ENCODE results near the gene ABCC10.
"Not testable (repeated sequence)": the region's sequence is repeated elsewhere in the genome, so short reads cannot be mapped to it uniquely, and the experiment has no call there.

The ABCC10 gene

DNA sequence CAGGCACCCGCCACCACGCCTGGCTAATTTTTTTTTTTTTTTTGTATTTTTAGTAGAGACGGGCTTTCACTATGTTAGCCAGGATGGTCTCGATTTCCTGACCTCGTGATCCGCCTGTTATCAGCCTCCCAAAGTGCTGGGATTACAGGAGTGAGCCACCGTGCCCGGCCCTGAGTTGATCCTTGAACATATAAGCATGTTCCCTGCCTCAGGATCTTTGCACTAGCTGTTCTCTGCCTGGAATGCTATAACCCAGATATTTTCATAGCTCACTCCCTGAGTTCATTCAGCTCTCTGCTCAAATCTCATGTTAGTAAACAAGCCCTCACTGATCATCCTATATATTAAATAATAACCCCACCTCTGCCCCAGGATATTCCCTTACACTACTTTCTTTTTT is 37.0 kb downstream of the ABCC10 start:
- H3K4me3 ChIP-seq (ENCODE audit: low read depth, low read length): no peak overlapping the region
- no peak for DNase-seq (ENCODE audit: low read depth)

- no peak for DNase-seq (ENCODE audit: low read depth)
- H3K4me3 ChIP-seq (ENCODE audit: low read depth, low read length): no peak overlapping the region
Measured at GRCh38 chr6:43465948-43466347, 38.6 kb downstream of the ABCC10 start.

DNA sequence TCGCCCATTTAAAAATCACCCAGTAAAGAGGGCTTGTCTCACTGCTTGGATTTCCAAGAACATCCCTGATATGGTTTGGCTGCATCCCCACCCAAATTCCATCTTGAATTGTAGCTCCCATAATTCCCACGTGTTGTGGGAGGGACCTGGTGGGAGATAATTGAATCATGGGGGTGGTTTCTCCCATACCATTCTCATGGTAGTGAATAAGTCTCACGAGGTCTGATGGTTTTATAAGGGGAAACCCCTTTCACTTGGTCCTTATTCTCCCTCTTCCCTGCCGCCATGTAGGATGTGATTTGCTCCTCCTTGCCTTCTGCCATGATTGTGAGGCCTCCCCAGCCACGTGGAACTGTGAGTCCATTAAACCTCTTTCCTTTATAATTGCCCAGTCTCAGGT is 39.9 kb downstream of the ABCC10 start:
- H3K4me3 ChIP-seq (ENCODE audit: low read depth, low read length); DNase-seq (ENCODE audit: low read depth): not testable (repeated sequence)

DNA sequence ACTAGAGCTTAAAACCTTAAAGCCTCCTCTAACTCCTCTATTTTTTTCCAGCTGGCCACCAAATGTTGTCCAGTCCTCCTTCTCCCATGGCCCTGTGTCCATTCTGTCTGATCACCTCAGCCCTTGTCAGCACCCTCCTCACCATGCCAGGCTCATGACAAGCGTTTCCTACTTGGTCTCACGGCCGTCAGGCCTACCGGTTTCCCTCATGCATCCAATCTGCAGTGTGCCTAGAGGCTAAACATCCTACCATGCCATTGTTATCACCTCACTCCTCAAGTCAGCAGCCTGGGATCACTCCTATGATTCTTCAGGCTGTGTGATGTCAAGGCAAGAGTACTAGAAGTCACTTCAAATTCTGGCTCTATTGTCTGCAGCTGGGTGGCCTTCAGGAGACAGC is 40.4 kb downstream of the ABCC10 start:
- no peak overlapping the region for H3K4me3 ChIP-seq (ENCODE audit: low read depth, low read length)
- DNase-seq (ENCODE audit: low read depth): no peak

DNA sequence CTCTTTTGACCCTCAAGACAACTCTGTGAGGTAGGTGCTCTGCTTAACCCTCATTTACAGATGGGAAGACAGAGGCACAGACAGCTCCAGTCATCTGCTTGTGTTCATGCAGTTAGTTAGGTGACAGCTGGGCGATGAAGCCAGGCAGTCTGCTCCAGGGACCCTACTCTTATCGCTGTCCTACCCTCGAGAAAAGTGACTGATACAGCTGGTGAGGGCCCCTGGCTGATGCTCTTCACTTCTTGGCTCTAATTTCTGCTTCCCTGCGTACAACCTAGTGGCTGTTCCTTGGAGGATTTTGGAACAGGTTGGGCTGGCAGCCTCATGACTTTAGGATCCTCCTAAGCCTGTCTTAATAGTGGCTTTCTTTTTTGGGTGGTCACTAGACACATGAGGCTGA is 40.9 kb downstream of the ABCC10 start:
- no peak overlapping the region for H3K4me3 ChIP-seq (ENCODE audit: low read depth, low read length)
- DNase-seq (ENCODE audit: low read depth): no peak

GRCh38 chr6:43468748-43469681 is 41.7 kb downstream of the ABCC10 start:
- DNase-seq (ENCODE audit: low read depth): no peak
- H3K4me3 ChIP-seq (ENCODE audit: low read depth, low read length): no peak overlapping the region

DNA sequence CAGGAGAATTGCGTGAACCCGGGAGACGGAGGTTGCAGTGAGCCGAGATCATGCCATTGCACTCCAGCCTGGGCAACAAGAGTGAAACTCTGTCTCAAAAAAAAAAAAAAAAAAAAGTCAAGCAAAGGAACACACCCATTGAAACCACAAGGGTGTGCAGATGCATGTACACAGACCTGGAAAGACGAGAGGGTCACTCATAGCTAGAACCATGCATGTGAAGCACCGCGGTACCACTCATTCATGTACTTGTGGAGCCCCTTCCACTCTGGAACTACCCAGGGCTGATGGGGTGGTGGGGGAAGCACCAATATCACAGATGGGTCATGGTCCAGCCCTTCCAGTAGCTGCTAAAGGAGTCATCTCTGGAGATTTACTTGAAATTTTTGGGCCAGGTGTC is 42.6 kb downstream of the ABCC10 start:
- no peak for DNase-seq (ENCODE audit: low read depth)

GRCh38 chr6:43471399-43471798 is 44.1 kb downstream of the ABCC10 start:
- H3K4me3 ChIP-seq (ENCODE audit: low read depth, low read length): no peak overlapping the region
- DNase-seq (ENCODE audit: low read depth): no peak

More for the DNA sequence above, 42.6 kb downstream of the ABCC10 start:
- no peak overlapping the region for H3K4me3 ChIP-seq (ENCODE audit: low read depth, low read length)

GRCh38 chr6:43472515-43472914 is 45.2 kb downstream of the ABCC10 start:
- DNase-seq (ENCODE audit: low read depth): no peak
- H3K4me3 ChIP-seq (ENCODE audit: low read depth, low read length): no peak overlapping the region

GRCh38 chr6:43475516-43475915 is 48.2 kb downstream of the ABCC10 start:
- DNase-seq (ENCODE audit: low read depth): no peak
- H3K4me3 ChIP-seq (ENCODE audit: low read depth, low read length): no peak overlapping the region

DNA sequence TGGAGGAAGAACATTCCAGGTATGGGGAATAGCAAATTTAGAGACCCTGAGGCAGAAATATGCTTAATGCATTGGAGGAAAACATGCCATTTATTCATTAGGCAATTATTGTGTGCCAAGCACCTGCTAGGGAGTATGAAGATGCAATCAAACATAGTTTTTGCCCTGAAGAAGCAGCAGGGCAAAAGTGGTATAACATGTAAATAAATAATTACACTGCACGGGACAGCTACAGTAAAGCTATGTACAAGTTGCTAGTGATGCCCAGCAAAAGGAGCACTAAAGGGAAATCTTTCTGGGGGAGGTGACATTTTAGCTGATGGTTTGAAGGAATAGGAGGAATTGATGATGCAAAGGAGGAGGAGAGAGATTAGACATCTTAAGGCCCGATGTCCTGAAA is 49.4 kb downstream of the ABCC10 start:
- no peak for DNase-seq (ENCODE audit: low read depth)
- H3K4me3 ChIP-seq (ENCODE audit: low read depth, low read length): peak overlapping the region; percentile 80

DNA sequence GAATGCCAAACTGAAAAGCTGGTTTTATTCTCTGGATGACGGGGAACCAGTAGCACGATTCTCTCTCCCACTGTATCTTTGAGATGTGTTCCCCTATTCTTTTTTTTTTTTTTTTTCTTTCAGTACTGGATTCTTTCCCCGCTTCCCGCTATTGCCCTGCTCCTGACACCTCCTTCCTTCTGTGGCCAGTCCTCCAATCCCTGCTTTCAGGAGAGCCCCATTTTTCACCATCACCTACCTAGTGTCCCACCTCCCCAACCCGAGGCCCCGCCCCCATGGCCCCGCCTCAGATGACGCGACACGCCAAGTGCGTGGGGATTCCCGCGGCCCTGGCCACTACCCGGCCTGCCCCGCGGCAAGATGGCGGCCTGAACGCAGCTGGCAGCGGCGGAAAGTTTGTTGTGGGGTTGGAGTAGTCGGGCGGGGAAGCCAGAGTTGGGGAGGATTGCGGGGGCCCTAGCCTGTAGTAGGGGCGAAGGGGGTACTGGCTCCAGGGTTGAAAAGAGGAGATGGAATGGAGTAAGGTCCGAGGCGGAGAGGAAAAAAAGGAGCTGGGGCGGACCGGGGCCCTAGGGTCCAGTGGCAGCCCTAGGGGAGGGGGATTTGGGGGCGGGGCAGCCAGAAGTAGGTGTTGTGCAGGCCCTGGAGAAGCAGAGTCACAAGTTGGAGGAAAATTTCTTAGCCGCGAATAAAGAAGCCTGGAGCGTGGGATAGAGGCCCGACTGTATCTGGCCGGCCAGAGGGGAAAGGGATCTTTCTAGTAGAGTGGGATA is 50.1 kb downstream of the ABCC10 start, which contains the start of gene TJAP1:
Gene TJAP1, plus strand, starts transcription at position 336 of the 773 bp plus-strand sequence. CDS start 21,432 bp downstream, outside the sequence.
- peak; percentile 39 for DNase-seq (ENCODE audit: low read depth)

DNA sequence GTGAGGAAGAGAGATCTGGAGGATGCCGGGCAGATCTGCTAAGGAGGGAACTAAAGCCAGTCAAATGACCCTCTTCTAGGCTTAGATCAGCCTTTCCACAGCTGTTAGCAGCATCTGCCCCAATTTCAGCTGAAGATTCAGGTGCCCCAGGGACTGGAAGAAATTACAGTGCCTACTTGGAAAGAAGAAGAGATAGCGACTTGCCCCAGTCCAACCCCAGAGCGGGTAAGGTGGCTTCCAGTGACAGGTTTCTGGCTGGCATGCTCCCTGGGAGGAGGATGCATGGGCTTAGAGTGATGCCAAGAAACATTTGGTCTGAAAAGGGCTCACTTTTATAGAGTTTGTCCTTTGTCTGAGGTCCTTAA is 50.6 kb downstream of the ABCC10 start:
- H3K4me3 ChIP-seq (ENCODE audit: low read depth, low read length): peak overlapping the region; percentile 80
- no peak for DNase-seq (ENCODE audit: low read depth)

More for the DNA sequence above, 50.1 kb downstream of the ABCC10 start, which contains the start of gene TJAP1:
- H3K4me3 ChIP-seq (ENCODE audit: low read depth, low read length): peak within 1 kb of the TSS; percentile 80

- no peak overlapping the region for H3K4me3 ChIP-seq (ENCODE audit: low read depth, low read length)
- DNase-seq (ENCODE audit: low read depth): no peak
Measured at GRCh38 chr6:43481075-43481474, 53.7 kb downstream of the ABCC10 start.

DNA sequence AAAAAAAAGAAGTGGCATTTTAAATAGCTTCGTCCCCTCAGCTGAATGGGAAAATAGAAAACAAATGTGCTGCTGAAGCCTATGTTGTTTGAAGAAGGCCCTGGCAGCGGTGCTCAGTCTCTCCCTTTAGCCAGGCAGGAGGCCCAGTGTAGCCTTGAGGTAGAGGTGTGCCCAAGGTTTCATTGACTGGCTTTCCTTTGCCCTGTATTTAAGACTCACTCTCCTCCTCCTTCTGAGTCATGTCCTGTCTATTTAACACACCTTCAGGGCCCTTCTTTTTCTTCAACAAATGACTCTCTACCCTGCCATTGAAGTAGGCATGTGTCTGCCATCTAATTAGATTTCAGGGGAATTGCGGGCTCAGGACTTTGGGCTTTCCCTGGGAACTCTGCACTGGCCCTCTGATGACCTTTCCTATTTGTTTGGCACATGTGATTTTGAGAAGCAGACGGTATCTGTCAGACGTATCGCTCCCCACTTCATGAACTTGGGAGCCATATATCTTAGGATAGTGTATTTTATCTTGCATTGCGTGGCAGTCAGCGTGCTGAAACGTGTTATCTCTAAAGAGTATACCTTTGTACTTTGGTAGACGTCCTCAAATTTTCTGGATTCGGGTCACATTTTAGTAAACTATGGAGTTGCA is 54.4 kb downstream of the ABCC10 start:
- H3K4me3 ChIP-seq (ENCODE audit: low read depth, low read length): no peak overlapping the region
- DNase-seq (ENCODE audit: low read depth): no peak

DNA sequence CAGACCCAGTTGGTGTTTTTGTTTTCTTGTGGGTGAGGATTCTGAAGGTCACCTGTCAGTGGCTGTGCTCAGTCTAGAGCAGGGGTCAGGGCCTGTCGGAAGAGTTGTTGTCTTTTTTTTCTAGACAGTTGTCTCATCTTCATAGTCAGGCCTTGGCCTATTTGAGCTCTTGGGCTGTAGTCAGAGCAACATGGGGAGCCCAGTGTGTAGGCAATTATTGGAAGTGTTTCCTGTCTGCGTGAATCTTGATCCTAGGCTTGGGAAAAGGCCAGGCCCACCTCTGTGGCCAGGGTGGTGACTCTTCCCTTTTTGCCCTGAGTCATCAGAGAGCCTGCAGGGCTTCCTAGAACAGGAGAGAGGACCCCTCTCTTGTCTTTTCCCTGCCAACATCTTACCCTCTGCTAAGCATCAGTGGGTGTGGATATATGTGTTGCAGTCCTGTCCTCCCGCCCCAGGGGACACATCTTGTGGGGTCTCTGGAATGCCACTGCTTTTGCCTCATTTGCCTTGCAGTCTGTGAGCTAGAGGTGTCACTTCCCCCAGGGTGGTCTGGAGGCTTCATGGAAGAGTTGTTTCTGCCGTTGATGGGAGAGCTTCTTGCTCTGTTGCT is 61.4 kb downstream of the ABCC10 start:
- H3K4me3 ChIP-seq (ENCODE audit: low read depth, low read length): no peak overlapping the region
- DNase-seq (ENCODE audit: low read depth): no peak

GRCh38 chr6:43489277-43490072 is 62.1 kb downstream of the ABCC10 start:
- DNase-seq (ENCODE audit: low read depth): peak; percentile 18
- no peak overlapping the region for H3K4me3 ChIP-seq (ENCODE audit: low read depth, low read length)

DNA sequence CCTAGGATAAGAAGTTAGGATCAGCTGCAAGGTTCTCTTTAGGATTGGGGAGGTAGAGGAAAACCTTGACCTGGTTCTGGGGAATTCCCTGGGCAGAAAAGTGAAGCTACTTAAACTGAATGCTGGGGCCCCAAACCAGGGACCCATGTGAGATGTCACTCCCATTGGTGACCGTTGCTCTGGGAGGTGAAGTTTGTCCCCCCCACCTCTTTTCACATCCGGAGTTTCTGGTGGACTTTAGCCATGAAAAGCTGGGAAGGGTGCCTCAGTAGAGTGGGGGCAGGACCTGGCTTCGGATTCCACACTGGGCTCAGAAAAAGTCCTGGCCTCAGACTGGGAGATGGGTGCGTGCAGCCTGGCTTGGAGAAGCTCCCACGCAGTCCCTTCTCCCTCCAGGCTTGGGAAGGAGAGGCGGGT is 63.2 kb downstream of the ABCC10 start:
- no peak for DNase-seq (ENCODE audit: low read depth)
- H3K4me3 ChIP-seq (ENCODE audit: low read depth, low read length): no peak overlapping the region

Data from skeletal muscle cell (primary cell).